T-helper 1 cell (primary cell): Measurements from ENCODE around the gene TSPAN5.

Experiments used
- DNase-seq, 5 donors: peaks; one replicate each; pipeline ENCODE4 v3.0.0-alpha.2; 2012 to 2020

The TSPAN5 gene

GRCh38 chr4:98444371-98444770, 214.0 kb downstream of the TSPAN5 start:
- no peak for DNase-seq

- DNase-seq = no peak
Measured at GRCh38 chr4:98434816-98435215, 223.6 kb downstream of the TSPAN5 start.

GRCh38 chr4:98433691-98434090, 224.7 kb downstream of the TSPAN5 start:
- no peak for DNase-seq

GRCh38 chr4:98430708-98431403, 227.6 kb downstream of the TSPAN5 start:
- DNase-seq = peak in 1 of 5 donors; percentile 10

- DNase-seq = no peak
Measured at GRCh38 chr4:98423009-98423408, 235.4 kb downstream of the TSPAN5 start.

GRCh38 chr4:98421111-98421510, 237.3 kb downstream of the TSPAN5 start:
- DNase-seq = no peak
